ENCODE data around the gene SRC.

- TF ChIP-seq, protein P1, sequence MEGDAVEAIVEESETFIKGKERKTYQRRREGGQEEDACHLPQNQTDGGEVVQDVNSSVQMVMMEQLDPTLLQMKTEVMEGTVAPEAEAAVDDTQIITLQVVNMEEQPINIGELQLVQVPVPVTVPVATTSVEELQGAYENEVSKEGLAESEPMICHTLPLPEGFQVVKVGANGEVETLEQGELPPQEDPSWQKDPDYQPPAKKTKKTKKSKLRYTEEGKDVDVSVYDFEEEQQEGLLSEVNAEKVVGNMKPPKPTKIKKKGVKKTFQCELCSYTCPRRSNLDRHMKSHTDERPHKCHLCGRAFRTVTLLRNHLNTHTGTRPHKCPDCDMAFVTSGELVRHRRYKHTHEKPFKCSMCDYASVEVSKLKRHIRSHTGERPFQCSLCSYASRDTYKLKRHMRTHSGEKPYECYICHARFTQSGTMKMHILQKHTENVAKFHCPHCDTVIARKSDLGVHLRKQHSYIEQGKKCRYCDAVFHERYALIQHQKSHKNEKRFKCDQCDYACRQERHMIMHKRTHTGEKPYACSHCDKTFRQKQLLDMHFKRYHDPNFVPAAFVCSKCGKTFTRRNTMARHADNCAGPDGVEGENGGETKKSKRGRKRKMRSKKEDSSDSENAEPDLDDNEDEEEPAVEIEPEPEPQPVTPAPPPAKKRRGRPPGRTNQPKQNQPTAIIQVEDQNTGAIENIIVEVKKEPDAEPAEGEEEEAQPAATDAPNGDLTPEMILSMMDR (IDR thresholded peaks at IDR 0.05; ENCODE audit: control extremely low read depth in 1 of 3, insufficient read depth in 1 of 3, low read depth in 1 of 3, low read length in 3 of 3): no peak
- TF ChIP-seq, protein P2, sequence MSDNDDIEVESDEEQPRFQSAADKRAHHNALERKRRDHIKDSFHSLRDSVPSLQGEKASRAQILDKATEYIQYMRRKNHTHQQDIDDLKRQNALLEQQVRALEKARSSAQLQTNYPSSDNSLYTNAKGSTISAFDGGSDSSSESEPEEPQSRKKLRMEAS (IDR thresholded peaks at IDR 0.05): no peak
- TF ChIP-seq EP300 (IDR thresholded peaks at IDR 0.05; ENCODE audit: borderline replicate concordance in 1 of 2, low read depth in 2 of 2, low read length in 2 of 2) (no peak), NANOG (IDR thresholded peaks at IDR 0.05; ENCODE audit: insufficient read depth, low read depth, low read length, poor library complexity, severe bottlenecking) (no peak), POLR2A (IDR thresholded peaks at IDR 0.05; ENCODE audit: control extremely low read depth in 1 of 2, low read depth in 2 of 2, low read length in 2 of 2) (no peak), TBP (IDR thresholded peaks at IDR 0.05; ENCODE audit: low read depth, low read length) (no peak), RAD21 (IDR thresholded peaks at IDR 0.05 in 1 of 2, conservative IDR thresholded peaks at IDR 0.05 in 1 of 2; ENCODE audit: low read depth in 2 of 2, low read length in 2 of 2) (no peak), YY1 (IDR thresholded peaks at IDR 0.05; ENCODE audit: low read depth, low read length) (no peak), POU5F1 (IDR thresholded peaks at IDR 0.05; ENCODE audit: low read depth, low read length) (no peak), NRF1 (IDR thresholded peaks at IDR 0.05; ENCODE audit: low read depth, low read length) (no peak), MAFK (IDR thresholded peaks at IDR 0.05; ENCODE audit: low read depth, low read length) (no peak)
These were observed 58.5 kb downstream of the SRC start for GRCh38 chr20:37404461-37404890.

Data from H1 (cell line).